Stromal cell of bone marrow (primary cell): Measurements from ENCODE around the gene HPN.
"Not testable (repeated sequence)": the region's sequence is repeated elsewhere in the genome, so short reads cannot be mapped to it uniquely, and the experiment has no call there.

Experiments used
- DNase-seq: peaks from one replicate; pipeline ENCODE4 v3.0.0-alpha.2; 2012; ENCODE audit warnings: low read depth

Gene HPN

DNA sequence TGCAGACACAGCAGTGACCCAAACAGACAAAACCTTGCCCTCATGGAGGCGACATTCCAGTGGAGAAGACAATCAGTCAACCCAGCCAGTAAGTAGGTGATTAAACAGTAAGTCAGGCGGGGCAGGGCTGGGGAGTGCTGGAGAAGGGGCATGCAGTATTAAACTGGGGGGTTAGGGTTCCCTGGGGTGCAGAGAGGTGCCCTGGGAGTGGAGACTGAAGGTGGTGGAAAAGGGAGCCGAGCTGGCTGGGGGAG lies 42.9 kb downstream of the HPN start:
- DNase-seq: no peak

DNA sequence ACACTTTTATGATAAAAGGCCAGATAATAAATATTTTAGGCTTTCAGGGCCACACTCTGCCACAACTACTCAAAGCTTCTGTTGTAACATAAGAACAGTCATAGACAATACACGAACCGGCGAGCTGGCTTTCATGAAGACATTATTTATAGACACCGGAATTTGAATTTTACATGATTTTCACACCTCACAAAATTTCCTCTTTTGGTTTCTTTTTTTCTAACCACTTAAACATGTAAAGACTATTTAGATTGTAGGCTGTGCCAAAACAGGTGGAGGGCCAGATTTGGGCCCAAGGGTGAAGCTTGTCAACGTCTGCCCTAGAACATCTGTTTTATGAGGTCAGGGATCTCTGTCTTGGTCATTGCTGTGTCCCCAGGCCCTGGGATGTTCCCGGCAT lies 44.4 kb downstream of the HPN start:
- DNase-seq: no peak

- DNase-seq: no peak
Measured at GRCh38 chr19:35086455-35086854, 44.9 kb downstream of the HPN start.

DNA sequence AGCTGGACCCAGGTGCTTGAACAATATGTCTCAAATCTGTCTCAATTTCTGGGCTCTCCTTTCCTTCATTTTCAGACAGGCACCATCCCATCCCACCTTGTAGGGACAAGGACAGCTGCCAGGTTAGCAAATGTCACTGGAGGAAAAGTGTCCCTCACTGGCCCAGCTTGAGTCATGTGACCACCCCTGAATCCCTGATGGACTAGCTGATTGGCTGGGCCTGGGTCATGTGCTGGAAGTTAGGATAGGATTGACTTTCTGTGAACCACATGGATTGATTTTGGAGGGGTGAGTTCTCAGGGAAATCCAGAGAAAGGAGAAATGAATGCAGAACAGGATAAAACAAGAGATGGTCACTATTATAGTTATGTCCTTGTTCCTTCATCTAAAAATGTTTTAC lies 45.9 kb downstream of the HPN start:
- no peak for DNase-seq

GRCh38 chr19:35088131-35088913 lies 46.8 kb downstream of the HPN start:
- DNase-seq: peak; percentile 27

DNA sequence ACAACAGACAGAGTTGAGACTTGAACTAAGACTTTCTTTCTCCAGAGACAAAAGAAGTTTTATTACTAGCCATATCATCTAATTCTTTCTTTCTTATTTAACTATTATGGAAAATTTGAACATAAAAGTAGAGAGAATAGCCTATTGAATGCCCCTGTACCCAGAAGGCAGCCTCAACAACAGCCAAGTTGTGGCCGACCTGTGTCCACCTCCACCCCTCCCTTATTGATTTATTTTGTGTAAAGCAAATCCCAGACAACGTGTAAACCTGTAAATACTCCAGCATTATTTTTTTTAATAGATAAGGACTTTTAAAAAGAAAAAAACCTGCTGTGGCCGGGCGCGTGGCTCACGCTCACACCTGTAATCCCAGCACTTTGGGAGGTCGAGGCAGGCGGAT lies 48.0 kb downstream of the HPN start:
- DNase-seq: no peak

GRCh38 chr19:35090160-35090505 lies 48.6 kb downstream of the HPN start:
- no peak for DNase-seq

DNA sequence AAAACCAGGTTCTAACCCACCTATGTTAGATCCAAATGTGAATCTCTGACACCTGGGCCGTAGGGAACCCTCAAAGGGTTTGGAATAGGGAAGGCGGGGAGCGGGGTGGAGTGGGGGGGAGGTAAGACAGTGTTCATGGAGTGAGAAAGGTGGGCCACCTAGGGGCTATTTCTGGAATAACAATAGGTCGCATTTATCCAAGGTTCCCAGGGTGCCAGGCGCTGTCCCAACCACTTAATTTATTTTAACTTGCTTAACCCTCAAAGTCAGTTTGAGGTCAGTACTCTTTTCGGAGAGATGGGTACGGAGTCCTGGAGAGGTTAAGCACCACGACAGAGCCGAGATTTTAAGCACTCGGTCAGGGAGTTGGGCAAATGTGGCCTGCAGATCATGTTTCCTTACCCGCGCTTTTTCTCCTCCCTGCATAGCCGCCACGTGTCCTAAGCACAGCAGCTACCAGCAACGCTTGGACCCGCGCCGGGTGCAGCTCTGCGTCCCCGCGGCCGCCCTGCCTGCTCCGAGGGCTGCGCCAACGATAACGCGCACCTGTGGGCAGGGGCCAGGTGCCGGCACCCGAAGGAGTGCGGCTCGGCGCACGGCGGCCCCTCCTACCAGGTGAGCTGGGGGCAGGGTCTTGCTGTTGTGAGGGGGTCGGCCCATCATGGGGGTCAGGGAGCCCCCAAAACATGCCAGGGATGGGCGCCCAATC lies 49.1 kb downstream of the HPN start:
- peak; percentile 33 for DNase-seq

GRCh38 chr19:35093430-35093829 lies 51.9 kb downstream of the HPN start:
- no peak for DNase-seq

DNA sequence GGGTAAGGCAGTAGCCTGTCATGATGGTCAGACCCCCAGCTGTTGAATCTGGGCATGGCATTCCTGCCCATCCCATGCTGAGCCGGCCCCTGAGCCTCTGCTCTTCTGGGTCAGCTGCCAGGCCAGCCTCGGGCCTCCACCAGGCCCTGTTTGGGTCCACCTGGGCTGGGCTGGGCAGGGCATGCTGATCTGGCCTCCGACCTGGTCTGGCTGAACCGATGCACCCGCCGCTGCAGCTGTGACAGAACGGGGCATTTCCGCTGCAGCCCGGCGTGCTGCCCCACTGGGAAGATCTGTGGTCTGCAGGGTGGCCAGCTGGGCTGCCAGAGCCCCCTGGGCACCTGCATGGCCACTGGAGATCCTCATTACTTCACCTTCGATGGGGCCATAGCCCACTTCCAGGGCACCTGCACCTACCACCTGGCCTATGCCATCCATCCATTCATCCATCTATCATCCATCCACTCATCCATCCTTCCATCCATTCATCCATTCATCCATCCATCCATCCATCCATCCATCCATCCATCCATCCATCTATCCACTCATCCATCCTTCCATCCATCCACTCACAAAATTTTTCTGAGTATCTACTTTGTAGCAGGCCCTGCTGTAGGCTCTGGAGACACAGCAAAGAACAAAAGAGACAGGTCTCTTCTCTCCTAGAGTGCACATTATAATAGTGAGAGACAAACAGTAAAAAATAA lies 52.6 kb downstream of the HPN start:
- DNase-seq: no peak

DNA sequence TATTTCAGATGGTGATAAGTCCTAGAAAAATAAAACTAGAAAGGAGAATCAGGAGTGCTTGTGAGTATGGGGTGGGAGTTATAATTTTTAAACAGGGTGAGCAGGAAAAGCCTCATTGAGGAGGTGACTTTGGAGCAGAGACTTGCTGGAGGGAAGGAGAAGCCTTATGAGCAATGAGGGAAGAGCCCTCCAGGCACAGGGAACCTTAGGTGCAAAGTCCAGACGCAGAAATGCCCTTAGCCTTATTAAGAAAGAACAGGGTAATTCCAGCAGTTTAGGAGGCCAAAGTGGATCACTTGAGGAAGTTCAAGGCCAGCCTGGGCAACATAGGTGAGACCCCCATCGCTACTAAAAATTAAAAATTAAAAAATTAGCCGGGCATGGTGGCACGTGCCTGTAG lies 53.1 kb downstream of the HPN start:
- no peak for DNase-seq

- no peak for DNase-seq
Measured at GRCh38 chr19:35095667-35096368, 54.3 kb downstream of the HPN start.

- no peak for DNase-seq
Measured at GRCh38 chr19:35098413-35099049, 57.0 kb downstream of the HPN start.

- no peak for DNase-seq
Measured at GRCh38 chr19:35099155-35099896, 57.8 kb downstream of the HPN start.

GRCh38 chr19:35099897-35100275 lies 58.4 kb downstream of the HPN start:
- DNase-seq: no peak

- DNase-seq: no peak
Measured at GRCh38 chr19:35100588-35101533, 59.3 kb downstream of the HPN start.

DNA sequence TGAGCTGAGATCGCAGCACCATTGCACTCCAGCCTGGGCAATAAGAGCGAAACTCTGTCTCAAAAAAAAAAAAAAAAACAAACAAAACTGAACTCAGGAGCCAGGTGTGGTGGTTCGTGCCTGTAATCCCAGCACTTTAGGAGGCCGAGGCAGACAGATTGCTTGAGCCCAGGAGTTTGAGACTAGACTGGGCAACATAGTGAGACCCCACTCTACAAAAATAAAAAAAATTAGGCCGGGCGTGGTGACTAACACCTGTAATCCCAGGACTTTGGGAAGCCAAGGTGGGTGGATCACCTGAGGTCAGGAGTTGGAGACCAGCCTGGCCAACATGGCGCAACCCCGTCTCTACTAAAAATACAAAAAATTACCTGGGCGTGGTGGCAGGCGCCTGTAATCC lies 60.4 kb downstream of the HPN start:
- DNase-seq: not testable (repeated sequence)

- DNase-seq: not testable (repeated sequence)
Measured at GRCh38 chr19:35103614-35104013, 62.1 kb downstream of the HPN start.

DNA sequence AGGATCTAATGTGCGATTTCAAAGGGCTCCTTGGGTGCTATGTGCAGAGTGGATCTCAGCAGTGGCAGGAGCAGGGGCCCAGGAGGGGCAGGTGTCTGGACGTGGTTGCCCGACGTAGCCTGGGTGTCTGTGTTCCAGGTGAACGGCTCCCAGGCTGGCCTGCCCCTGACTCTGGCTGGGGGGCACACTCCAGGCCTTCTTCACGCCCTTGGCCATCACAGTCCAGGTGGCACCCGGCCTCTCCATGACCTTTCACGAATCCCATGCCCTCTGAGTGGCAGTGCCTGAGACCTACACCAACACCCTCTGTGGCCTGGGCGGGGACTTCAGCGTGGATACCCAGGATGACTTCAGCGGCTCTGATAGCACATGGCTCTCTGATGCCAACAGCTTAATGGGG lies 62.8 kb downstream of the HPN start:
- no peak for DNase-seq

DNA sequence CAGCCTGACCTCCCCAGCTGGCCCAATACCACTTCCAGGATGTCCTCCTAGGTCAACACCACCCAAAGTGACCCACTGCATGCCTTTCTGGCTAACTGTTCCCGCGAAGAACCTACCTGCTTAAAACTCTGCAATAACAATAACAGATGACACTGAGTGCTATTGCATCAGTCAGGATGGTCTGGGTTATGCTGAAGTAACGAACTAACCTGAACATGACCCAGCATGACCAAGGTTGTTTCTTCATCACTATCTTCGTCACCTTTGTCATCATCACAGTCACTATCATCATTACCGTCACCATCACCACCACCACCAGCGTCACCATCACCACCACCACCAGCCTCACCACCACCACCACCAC lies 63.5 kb downstream of the HPN start:
- no peak for DNase-seq
